Muscle layer of colon (tissue), 2 donors: ENCODE results near the gene RNF130.

Experiments
- H3K27ac ChIP-seq: one replicate; pipeline ENCODE4 v1.7.0; 2013; ENCODE audit warnings: low read depth, mild to moderate bottlenecking, low read length, moderate library complexity
- H3K27me3 ChIP-seq, 2 donors: one replicate each; pipeline ENCODE4 v1.7.0; 2013; ENCODE audit warnings: low read length in 2 of 2, mild to moderate bottlenecking in 2 of 2; ENCODE audit not compliant: insufficient read depth in 2 of 2, control insufficient read depth in 1 of 2
- H3K36me3 ChIP-seq: one replicate; pipeline ENCODE4 v1.7.0; 2013; ENCODE audit warnings: mild to moderate bottlenecking, low read length; ENCODE audit not compliant: insufficient read depth
- H3K4me1 ChIP-seq: one replicate; pipeline ENCODE4 v1.7.0; 2013; ENCODE audit warnings: mild to moderate bottlenecking, low read length; ENCODE audit not compliant: insufficient read depth
- H3K4me3 ChIP-seq, 2 donors: one replicate each; pipeline ENCODE4 v1.7.0; 2013; ENCODE audit warnings: low read length in 2 of 2, low read depth in 1 of 2, mild to moderate bottlenecking in 1 of 2, moderate library complexity in 1 of 2
- H3K9ac ChIP-seq: one replicate; pipeline ENCODE4 v1.7.0; 2013; ENCODE audit warnings: low read length
- H3K9me3 ChIP-seq: one replicate; pipeline ENCODE4 v1.7.0; 2013; ENCODE audit warnings: mild to moderate bottlenecking, low read length
- donor health status: abdominal sarcoma.
- donor health status: Adenocarcinoma of cecum.

The RNF130 gene, protein sequence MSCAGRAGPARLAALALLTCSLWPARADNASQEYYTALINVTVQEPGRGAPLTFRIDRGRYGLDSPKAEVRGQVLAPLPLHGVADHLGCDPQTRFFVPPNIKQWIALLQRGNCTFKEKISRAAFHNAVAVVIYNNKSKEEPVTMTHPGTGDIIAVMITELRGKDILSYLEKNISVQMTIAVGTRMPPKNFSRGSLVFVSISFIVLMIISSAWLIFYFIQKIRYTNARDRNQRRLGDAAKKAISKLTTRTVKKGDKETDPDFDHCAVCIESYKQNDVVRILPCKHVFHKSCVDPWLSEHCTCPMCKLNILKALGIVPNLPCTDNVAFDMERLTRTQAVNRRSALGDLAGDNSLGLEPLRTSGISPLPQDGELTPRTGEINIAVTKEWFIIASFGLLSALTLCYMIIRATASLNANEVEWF

DNA sequence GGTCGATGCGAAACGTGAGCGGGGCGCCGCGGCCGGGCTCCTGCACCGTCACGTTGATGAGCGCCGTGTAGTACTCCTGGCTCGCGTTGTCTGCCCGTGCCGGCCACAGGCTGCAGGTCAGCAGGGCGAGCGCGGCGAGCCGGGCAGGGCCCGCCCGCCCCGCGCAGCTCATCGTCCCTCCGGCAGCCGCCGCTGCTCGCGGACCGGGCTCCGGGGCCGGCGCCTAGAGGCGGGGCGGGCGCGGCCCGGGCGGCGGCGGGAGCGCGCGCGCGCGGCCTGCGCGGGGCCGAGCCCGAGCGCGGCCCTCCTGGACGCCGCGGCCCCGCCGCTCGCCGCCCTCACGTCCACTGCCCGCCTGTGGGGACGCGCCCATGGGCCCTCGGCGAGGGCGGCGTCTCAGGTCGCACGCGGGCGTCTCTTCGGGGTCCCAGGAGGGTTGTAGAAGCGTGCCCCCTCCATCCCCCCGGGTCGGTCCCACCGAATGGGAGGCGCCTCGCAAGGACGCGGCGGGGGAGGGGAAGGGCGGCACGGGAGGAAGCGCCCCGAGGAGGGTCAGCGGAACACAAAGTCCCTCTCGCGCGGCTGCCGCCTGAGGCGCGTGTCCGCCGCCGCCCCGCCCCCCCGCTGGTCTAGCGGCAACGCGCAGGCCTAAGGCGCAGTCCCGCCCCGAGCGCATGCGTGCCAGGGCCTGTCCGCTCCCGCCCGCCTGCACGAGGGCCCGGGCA is at the start of gene RNF130:
RNF130 (minus strand) TSS at position 229 of the 725 bp plus-strand sequence; CDS start at position 172, 57 bp downstream.
- Histone ChIP-seq H3K36me3 (no peaks in the 10 kb centered on the region), H3K9me3 (no peaks in the 10 kb centered on the region), H3K9ac (peak within 1 kb of the TSS; percentile 21), H3K4me1 (peaks cover 28% of the 10 kb centered on the region), H3K4me3 (peak within 1 kb of the TSS; percentile 58 to 81), H3K27me3 (no peaks in the 10 kb centered on the region), H3K27ac (peak within 1 kb of the TSS; percentile 78)

DNA sequence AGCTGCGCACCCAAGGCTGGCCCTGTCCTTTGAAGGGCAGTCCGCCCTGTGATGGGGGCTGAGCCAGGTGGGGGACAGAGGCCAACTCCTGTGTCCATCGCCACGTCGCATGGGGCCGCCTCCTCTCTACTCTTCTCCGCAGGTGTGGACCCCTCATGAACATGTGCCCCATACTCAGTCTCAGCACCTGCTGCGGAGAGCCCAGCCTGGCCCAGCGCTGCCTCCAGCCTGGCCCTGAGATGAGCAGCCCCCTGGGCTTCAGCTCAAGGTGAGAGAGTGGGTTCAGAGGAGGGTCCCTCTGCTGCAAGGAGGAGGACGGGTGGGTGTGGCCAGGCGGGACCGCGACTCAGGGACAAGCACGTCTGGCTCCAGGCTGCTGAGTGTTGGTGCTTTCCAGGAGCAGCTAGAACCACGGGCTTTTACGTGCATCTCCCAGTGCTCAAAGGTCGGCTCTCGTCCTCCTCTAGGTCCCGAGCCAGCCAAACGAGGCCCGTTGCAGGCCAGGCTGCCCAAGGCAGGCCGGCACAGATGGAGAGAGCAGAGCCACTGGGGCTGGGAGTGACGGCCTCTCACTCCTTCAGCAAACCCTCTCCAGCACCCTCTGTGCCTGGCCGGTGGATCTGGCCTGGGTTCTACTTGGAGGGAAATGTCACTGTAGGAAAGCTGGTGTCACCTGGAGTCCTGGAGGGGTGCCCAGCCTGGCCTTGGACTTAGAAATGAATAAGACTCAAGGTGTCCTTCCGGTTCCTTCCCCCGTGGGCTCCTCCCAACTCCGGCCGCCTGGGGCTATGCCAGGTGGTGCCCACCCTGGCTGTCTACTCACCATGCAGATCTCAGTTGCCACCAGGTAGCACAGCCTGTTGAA is 48.9 kb upstream of the RNF130 start:
- H3K4me3 ChIP-seq = no peak overlapping the region
- H3K9me3 ChIP-seq = no peaks in the 10 kb centered on the region
- H3K27ac ChIP-seq = no peak overlapping the region
- H3K4me1 ChIP-seq = no peaks in the 10 kb centered on the region
- no peaks in the 10 kb centered on the region for H3K36me3 ChIP-seq
- H3K27me3 ChIP-seq = no peaks in the 10 kb centered on the region
- H3K9ac ChIP-seq = no peak overlapping the region

DNA sequence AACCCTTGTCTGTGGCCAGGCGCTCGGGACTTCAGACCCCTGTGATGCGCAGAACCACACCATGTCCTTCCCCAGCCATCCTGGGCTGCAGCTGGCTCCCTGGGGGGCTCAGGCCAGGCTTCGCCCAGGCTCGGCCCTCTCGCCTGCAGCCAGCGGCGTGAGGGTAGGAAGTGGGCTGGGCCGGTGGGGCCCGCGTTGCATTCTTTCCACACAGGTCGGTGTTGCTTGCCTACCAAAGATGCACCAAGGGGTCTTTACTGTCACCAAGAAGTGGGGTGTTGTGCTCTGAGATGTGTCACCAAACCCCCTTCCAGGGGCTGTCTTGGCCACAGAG is 48.3 kb upstream of the RNF130 start:
- no peak overlapping the region for H3K27ac ChIP-seq
- H3K36me3 ChIP-seq = no peaks in the 10 kb centered on the region
- H3K9me3 ChIP-seq = no peaks in the 10 kb centered on the region
- H3K9ac ChIP-seq = no peak overlapping the region
- no peak overlapping the region for H3K4me3 ChIP-seq
- no peaks in the 10 kb centered on the region for H3K27me3 ChIP-seq
- no peaks in the 10 kb centered on the region for H3K4me1 ChIP-seq

DNA sequence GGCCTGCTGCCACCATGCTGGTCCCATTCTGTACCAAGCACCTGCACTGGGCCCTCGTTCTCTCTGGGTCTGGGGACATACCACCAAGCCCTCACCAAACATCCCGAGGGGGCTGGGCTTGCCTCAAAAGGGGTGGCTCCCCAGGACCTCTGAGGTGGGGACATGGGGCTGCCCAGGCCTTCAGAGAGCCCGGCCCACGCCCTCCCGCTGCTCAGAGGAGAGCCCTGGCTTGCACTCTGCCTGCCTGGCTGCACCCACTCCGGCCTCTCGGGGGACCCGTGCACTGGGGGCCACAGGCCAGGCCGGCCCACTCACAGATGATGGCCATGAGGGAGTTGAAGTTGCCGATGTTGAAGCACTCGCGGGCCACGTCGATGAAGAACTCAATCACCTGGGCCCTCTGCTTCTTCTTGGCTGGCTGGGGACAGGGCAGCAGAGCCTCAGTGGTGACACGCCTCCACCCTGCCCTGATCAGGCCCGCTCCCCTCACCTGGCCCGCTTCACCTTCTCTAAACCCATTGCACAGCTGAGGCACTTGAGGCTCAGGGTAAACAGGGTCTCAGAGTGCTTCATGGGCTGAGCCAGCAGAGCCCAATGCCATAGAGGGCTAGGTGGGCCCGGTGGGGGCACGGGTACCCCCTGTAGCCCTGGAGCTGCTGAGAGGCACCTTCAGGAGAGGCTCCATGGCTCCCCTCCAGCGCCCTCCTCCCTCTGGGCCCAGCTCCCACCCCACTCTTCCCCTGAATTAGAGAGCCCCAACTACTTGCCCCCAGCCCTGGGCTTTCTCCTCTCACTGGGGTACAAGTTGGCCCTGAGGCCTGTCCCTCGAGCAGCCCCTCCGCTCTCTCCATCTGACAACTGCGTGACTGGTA is 47.7 kb upstream of the RNF130 start:
- no peaks in the 10 kb centered on the region for H3K36me3 ChIP-seq
- H3K4me3 ChIP-seq = no peak overlapping the region
- H3K9me3 ChIP-seq = no peaks in the 10 kb centered on the region
- H3K27ac ChIP-seq = no peak overlapping the region
- no peak overlapping the region for H3K9ac ChIP-seq
- no peaks in the 10 kb centered on the region for H3K27me3 ChIP-seq
- no peaks in the 10 kb centered on the region for H3K4me1 ChIP-seq

DNA sequence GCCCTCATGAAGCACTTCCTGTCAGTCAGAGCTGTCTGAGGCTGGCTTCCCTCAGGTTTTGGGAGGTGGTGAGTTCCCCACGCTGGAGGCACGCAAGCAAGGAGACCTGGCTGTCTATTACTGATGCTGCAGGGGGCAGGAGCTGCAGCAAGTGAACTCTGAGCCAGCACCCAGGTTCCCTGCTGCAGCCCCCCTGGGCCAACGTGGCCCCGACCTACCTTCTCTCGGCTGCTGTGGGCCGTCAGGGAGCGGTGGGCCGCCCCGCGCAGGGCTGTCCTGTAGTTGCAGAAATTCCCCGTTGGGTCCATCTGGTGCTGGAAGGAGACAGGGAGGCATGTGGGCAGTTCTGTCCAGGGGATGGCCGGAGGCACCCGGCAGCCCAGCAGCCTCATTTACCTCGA is 46.8 kb upstream of the RNF130 start:
- Histone ChIP-seq H3K9me3 (no peaks in the 10 kb centered on the region), H3K4me3 (no peak overlapping the region), H3K36me3 (no peaks in the 10 kb centered on the region), H3K27me3 (no peaks in the 10 kb centered on the region), H3K27ac (no peak overlapping the region), H3K9ac (no peak overlapping the region), H3K4me1 (no peaks in the 10 kb centered on the region)

DNA sequence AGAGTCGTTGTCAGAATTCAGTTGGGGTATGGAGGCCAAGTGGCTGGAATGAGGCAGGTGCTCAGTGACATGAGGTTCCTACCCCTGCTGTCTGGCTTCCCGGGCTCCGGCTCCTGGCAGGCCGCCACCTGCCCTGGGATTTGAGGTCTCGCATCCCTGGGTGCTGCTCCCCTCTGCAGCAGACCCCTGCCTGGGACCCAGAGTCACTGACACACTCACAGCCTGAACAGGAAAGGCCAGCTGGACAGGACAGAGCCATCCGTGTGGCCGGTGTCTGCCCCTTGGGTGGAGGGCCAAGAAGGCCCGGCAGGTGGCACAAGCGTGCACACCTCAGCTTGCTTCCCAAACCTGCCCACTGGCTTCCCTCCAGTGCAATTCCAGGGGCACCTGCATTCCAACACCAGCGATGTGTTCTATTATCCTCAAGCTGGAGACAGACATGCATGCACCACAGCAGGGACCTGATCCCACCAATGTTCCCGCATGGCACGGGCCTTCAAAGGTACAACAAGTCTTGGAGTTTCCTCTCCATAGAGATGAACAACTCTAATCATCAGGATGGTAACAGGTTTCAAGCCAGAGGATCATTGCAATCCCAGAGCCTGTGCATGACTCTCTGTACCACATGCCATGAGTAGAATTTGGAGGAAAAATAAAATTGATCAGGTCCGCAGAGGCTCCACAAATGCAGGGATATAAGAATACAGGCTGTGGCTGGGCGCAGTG is 45.6 kb upstream of the RNF130 start:
- Histone ChIP-seq H3K27me3 (no peaks in the 10 kb centered on the region), H3K9ac (no peak overlapping the region), H3K36me3 (no peaks in the 10 kb centered on the region), H3K27ac (no peak overlapping the region), H3K9me3 (no peaks in the 10 kb centered on the region), H3K4me1 (no peaks in the 10 kb centered on the region), H3K4me3 (no peak overlapping the region)

DNA sequence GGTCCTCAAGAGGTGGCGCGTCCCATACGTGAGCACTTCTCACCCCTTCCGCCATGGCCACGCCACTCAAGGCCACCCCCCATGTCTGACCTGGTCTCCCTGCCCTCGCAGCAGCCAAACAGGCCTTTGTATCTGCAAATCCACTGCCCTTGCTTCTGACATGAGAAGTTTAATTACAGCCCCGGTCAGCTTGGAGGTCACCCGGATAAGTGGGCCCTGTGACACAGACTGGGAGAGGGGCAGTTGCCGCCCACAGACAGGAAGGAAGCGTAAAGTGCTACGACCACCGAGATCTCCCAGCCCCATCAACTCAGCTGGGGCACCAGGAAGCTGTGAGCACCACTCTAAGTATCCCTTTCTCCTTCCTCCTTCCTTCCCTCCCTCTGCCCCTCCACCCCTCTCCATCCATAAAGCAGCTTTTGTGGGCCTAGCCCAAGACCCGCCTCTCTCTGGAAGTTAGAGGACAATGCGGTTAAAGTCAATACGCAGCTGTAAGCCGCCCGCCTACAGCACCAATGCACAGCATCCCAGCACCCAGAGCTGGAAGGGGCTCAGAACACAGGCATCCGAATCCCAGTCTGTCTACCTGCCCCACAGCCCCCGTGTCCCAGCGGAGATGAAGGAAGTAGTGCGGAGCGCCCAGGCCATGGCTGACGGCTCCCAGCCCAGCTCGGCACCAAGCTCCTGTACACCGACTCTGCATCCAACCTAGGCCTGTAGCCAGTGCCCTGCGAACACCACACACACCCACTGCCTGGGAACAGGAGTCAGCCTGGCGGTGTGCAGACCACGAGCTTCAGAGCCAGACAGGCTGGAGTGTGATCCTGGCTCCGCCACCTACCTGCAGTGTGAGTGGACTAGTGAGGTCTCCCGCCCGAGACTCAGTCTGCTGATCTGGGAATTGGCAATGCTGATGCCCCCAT is 44.8 kb upstream of the RNF130 start:
- Histone ChIP-seq H3K4me1 (no peaks in the 10 kb centered on the region), H3K4me3 (no peak overlapping the region), H3K36me3 (no peaks in the 10 kb centered on the region), H3K27me3 (no peaks in the 10 kb centered on the region), H3K9ac (no peak overlapping the region), H3K27ac (no peak overlapping the region), H3K9me3 (no peaks in the 10 kb centered on the region)

DNA sequence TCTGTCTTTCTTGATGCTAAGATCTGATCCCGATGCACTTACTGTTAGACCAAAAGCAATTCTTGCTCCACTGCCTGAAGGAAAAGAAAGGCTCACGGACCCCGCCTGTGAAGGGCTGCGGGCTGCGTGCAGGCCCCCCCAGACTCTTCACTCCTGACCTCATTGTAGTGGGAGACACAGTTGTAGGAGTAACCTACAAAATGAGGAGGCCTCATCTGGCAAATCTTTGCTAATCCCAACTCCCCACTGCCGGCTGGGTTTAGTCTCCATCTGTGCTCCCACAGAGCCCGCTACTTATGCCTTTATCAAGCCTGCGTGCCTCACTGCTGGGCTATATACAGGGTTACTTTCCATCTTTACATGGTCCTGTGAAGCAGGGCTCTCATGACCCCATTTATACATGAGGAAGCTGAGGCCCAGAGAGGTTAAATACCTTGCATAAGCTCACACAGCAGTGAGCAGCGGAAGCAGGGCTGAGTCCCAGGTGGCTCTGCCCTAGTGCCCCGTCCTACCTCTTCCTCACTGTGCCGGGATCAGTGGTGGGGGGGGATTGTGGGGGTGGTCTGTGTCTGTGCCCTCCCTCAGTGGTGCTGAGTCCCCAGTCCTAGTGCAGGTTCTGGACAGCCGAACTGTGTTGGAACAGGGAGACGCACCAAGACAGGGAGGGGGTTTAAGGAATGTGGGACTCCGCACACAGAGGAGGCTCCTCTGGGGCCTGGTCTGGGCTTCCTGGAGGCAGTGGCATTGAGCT is 43.9 kb upstream of the RNF130 start:
- Histone ChIP-seq H3K27me3 (no peaks in the 10 kb centered on the region), H3K36me3 (no peaks in the 10 kb centered on the region), H3K27ac (no peak overlapping the region), H3K9me3 (no peaks in the 10 kb centered on the region), H3K4me3 (no peak overlapping the region), H3K9ac (no peak overlapping the region), H3K4me1 (no peaks in the 10 kb centered on the region)

DNA sequence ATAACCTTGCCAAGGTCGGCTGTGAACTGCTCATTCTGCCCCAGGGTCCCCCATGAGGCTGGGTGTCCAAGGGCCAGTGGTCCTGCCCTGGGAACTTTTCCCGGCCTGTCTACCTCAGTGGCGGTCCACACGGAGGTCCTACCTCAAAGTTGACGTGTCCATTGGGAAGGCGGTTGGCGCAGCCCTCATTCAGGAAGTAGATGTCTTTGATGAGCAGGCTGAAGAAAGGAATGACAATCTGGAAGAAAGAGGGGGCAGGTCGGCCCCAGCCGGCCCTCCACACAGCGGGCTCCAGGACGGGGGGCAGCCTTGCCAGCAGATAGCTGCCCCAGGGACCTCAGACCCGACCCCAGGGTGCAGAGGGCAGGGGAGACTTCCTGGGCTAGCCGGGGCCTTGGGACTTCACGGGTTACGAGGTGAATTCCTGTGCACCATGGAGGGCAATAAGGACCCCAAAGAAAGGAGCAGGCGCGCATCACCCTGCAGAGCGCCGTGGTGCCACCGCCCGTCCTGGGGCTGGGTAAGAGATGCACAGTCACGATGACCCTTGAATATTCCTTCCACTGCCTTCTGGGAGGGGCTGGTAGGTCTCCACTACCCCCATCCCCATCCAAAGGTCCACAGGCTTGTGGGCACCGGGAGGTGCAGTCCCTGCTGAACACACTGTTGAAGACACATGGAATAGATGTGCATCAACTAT is 42.9 kb upstream of the RNF130 start:
- H3K27ac ChIP-seq = no peak overlapping the region
- no peak overlapping the region for H3K9ac ChIP-seq
- no peaks in the 10 kb centered on the region for H3K36me3 ChIP-seq
- no peaks in the 10 kb centered on the region for H3K4me1 ChIP-seq
- H3K27me3 ChIP-seq = no peaks in the 10 kb centered on the region
- no peak overlapping the region for H3K4me3 ChIP-seq
- no peaks in the 10 kb centered on the region for H3K9me3 ChIP-seq
